ENCODE results near the gene FAM83C.

Gene FAM83C

GRCh38 chr20:35280523-35280922, 11.7 kb downstream of the FAM83C start:
- no peak overlapping the region for H3K4me3 ChIP-seq (ENCODE audit: low read length)
- H3K9ac ChIP-seq (ENCODE audit: low read length): no peak overlapping the region
- peaks cover 32% of the 10 kb centered on the region for H3K4me1 ChIP-seq (ENCODE audit: low read length)
- H3K36me3 ChIP-seq (replicated peaks; ENCODE audit: low read depth, low read length): peaks cover 49% of the 10 kb centered on the region
- H3K4me2 ChIP-seq (ENCODE audit: low read length): peak overlapping the region; percentile 3; the same call in 1 of the 2 replicates
- H4K20me1 ChIP-seq (ENCODE audit: insufficient read depth, low read length): peaks cover 6% of the 10 kb centered on the region; the same call in 1 of the 2 replicates
- peak overlapping the region; percentile 31 for H3K27ac ChIP-seq (ENCODE audit: low read length)
- no peaks in the 10 kb centered on the region for H3K9me3 ChIP-seq (ENCODE audit: insufficient read depth, low read length)
- no peaks in the 10 kb centered on the region for H3K27me3 ChIP-seq (ENCODE audit: low read depth, low read length)
- H3K79me2 ChIP-seq (ENCODE audit: low read length): peaks cover 54% of the 10 kb centered on the region
- no peak for TF ChIP-seq EZH2phosphoT487 (IDR thresholded peaks at IDR 0.05; ENCODE audit: low read depth)
- TF ChIP-seq, protein P1, sequence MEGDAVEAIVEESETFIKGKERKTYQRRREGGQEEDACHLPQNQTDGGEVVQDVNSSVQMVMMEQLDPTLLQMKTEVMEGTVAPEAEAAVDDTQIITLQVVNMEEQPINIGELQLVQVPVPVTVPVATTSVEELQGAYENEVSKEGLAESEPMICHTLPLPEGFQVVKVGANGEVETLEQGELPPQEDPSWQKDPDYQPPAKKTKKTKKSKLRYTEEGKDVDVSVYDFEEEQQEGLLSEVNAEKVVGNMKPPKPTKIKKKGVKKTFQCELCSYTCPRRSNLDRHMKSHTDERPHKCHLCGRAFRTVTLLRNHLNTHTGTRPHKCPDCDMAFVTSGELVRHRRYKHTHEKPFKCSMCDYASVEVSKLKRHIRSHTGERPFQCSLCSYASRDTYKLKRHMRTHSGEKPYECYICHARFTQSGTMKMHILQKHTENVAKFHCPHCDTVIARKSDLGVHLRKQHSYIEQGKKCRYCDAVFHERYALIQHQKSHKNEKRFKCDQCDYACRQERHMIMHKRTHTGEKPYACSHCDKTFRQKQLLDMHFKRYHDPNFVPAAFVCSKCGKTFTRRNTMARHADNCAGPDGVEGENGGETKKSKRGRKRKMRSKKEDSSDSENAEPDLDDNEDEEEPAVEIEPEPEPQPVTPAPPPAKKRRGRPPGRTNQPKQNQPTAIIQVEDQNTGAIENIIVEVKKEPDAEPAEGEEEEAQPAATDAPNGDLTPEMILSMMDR (IDR thresholded peaks at IDR 0.05; ENCODE audit: low read depth, low read length): no peak
- H2AFZ ChIP-seq (ENCODE audit: low read depth, low read length): no peak overlapping the region

DNA sequence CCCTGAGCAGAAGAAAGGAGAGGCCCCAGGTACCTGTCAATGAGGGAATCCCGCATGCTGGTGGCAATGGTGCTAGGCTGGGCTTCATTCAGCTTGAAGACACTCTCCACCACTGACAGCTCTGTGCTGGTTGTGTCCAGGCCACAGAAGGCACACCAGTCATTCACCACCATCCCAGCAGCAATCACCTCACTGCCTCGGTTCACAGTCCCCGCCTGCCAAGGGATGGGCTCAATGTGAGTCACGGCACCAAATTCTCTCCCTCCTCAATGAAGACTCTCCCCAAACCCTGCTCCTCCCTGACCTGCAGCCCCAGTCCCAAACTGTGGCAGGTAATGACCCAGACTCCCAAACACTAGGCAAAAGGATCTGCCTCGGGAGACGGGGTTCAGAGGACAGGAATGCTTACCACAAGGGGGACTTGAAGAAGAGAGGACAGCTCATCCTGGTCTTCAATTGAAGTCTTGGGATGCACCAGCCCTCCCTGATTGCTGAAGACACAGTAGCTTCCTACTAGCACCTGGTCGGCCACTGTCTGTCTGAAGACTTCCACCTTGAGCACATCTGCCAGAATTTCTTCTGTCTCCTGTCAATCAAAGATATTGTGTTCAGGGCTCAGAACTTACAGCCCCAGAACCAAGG, 12.6 kb downstream of the FAM83C start:
- no peaks in the 10 kb centered on the region for H3K27me3 ChIP-seq (ENCODE audit: low read depth, low read length)
- peaks cover 54% of the 10 kb centered on the region for H3K79me2 ChIP-seq (ENCODE audit: low read length)

GRCh38 chr20:35279040-35279439, 13.2 kb downstream of the FAM83C start:
- Histone ChIP-seq H3K9ac (ENCODE audit: low read length) (no peak overlapping the region), H3K27ac (ENCODE audit: low read length) (peak overlapping the region; percentile 80), H3K4me3 (ENCODE audit: low read length) (no peak overlapping the region), H2AFZ (ENCODE audit: low read depth, low read length) (no peak overlapping the region), H3K79me2 (ENCODE audit: low read length) (peaks cover 48% of the 10 kb centered on the region), H3K4me1 (ENCODE audit: low read length) (peaks cover 28% of the 10 kb centered on the region), H3K27me3 (ENCODE audit: low read depth, low read length) (no peaks in the 10 kb centered on the region), H3K4me2 (ENCODE audit: low read length) (no peak overlapping the region), H3K9me3 (ENCODE audit: insufficient read depth, low read length) (no peaks in the 10 kb centered on the region), H3K36me3 (replicated peaks; ENCODE audit: low read depth, low read length) (peaks cover 49% of the 10 kb centered on the region), H4K20me1 (ENCODE audit: insufficient read depth, low read length) (peaks cover 6% of the 10 kb centered on the region; the same call in 1 of the 2 replicates)
- TF ChIP-seq EZH2phosphoT487 (IDR thresholded peaks at IDR 0.05; ENCODE audit: low read depth): no peak
- TF ChIP-seq, protein P1 (IDR thresholded peaks at IDR 0.05; ENCODE audit: low read depth, low read length): no peak

More for the DNA sequence above, 12.6 kb downstream of the FAM83C start:
- peaks cover 49% of the 10 kb centered on the region for H3K36me3 ChIP-seq (replicated peaks; ENCODE audit: low read depth, low read length)
- H3K9me3 ChIP-seq (ENCODE audit: insufficient read depth, low read length): no peaks in the 10 kb centered on the region
- H3K9ac ChIP-seq (ENCODE audit: low read length): no peak overlapping the region
- peak overlapping the region; percentile 3; the same call in 1 of the 2 replicates for H3K4me2 ChIP-seq (ENCODE audit: low read length)
- H3K4me3 ChIP-seq (ENCODE audit: low read length): no peak overlapping the region
- peaks cover 28% of the 10 kb centered on the region for H3K4me1 ChIP-seq (ENCODE audit: low read length)
- TF ChIP-seq, protein P1 (IDR thresholded peaks at IDR 0.05; ENCODE audit: low read depth, low read length): no peak
- TF ChIP-seq EZH2phosphoT487 (IDR thresholded peaks at IDR 0.05; ENCODE audit: low read depth): no peak
- no peak overlapping the region for H2AFZ ChIP-seq (ENCODE audit: low read depth, low read length)
- H3K27ac ChIP-seq (ENCODE audit: low read length): peak overlapping the region; percentile 31
- peaks cover 6% of the 10 kb centered on the region; the same call in 1 of the 2 replicates for H4K20me1 ChIP-seq (ENCODE audit: insufficient read depth, low read length)

- Histone ChIP-seq H3K36me3 (replicated peaks; ENCODE audit: low read depth, low read length) (peaks cover 49% of the 10 kb centered on the region), H3K9ac (ENCODE audit: low read length) (peak within 1 kb of the TSS; percentile 97), H4K20me1 (ENCODE audit: insufficient read depth, low read length) (peaks cover 6% of the 10 kb centered on the region; the same call in 1 of the 2 replicates), H2AFZ (ENCODE audit: low read depth, low read length) (no peak within 1 kb of the TSS), H3K4me3 (ENCODE audit: low read length) (peak within 1 kb of the TSS; percentile 95), H3K27me3 (ENCODE audit: low read depth, low read length) (no peaks in the 10 kb centered on the region), H3K27ac (ENCODE audit: low read length) (peak within 1 kb of the TSS; percentile 80), H3K4me2 (ENCODE audit: low read length) (peak within 1 kb of the TSS; percentile 99), H3K9me3 (ENCODE audit: insufficient read depth, low read length) (no peaks in the 10 kb centered on the region), H3K79me2 (ENCODE audit: low read length) (peaks cover 35% of the 10 kb centered on the region), H3K4me1 (ENCODE audit: low read length) (peaks cover 23% of the 10 kb centered on the region)
- TF ChIP-seq, protein P1 (IDR thresholded peaks at IDR 0.05; ENCODE audit: low read depth, low read length): peak; percentile 40
- TF ChIP-seq EZH2phosphoT487 (IDR thresholded peaks at IDR 0.05; ENCODE audit: low read depth): no peak
Observed at GRCh38 chr20:35277531-35278395, 14.5 kb downstream of the FAM83C start, which contains the start of gene MMP24OS. MMP24OS (minus strand) TSS chr20:35278122; CDS start chr20:35277929, 193 bp downstream.

Data from OCI-LY3 (cell line).